Body of pancreas (tissue), 4 donors: Measurements from ENCODE around the gene RABGGTA.

Experiments
- CTCF ChIP-seq, 7 experiments: fragments of 450-650 bp in 4 of 7; fragments of 200-600 bp in 3 of 7; sonication (generic) in 3 of 7; IDR thresholded peaks; one replicate each; pipeline ENCODE4 v1.5.1; 2016 to 2019; ENCODE audit warnings: antibody characterized with exemption in 7 of 7
- POLR2A ChIP-seq, 3 donors: fragments of 450-650 bp; IDR thresholded peaks; one replicate each; pipeline ENCODE4 v1.6.1; 2016; ENCODE audit warnings: antibody characterized with exemption in 3 of 3, mild to moderate bottlenecking in 2 of 3

GRCh38 chr14:24243336-24243836 is 28.0 kb downstream of the RABGGTA start:
- TF ChIP-seq POLR2A (IDR thresholded peaks at IDR 0.05) (no peak), CTCF (IDR thresholded peaks at IDR 0.05) (no peak)
